ENCODE data around the gene EEIG1.

The EEIG1 gene

DNA sequence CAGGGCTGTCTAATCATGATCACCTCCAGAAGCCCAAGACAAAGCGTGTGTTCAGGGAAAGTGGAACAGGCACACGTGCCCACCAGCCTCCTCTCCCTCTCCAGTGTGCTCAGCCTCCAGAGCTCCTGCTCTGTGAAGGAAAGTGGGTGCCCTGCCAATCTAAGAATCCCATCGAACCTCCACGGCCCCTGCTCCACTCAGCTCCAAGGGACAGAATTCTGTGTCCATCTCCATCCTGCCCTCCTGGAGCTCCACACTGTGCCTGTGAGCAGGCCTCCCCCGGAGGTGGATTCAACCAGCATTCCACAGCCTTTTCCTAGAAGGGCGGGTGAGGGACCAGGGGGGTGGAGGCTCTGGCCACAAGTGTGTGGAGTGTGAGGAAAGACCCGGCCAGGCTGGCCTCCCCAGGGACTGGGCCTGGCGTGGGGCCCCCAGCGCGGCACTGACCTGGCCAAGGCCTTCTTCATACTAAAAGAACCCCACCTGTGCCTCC, 6.0 kb downstream of the EEIG1 start:
- H3K4me3 ChIP-seq (ENCODE audit: low read depth, low read length) = no peak overlapping the region
- no peaks in the 10 kb centered on the region for H3K36me3 ChIP-seq
- H3K9me3 ChIP-seq = no peaks in the 10 kb centered on the region
- peak; percentile 12 for DNase-seq
- H3K4me1 ChIP-seq = peaks cover 53% of the 10 kb centered on the region
- no peaks in the 10 kb centered on the region for H3K27me3 ChIP-seq
- TF ChIP-seq CTCF (IDR thresholded peaks at IDR 0.05; ENCODE audit: low read depth, low read length) = no peak

GRCh38 chr9:127974001-127974768, 6.6 kb downstream of the EEIG1 start:
- H3K4me3 ChIP-seq (ENCODE audit: low read depth, low read length) = no peak overlapping the region
- TF ChIP-seq CTCF (IDR thresholded peaks at IDR 0.05; ENCODE audit: low read depth, low read length) = no peak
- peaks cover 56% of the 10 kb centered on the region for H3K4me1 ChIP-seq
- DNase-seq = peak; percentile 19
- H3K27me3 ChIP-seq = no peaks in the 10 kb centered on the region
- H3K36me3 ChIP-seq = no peaks in the 10 kb centered on the region
- no peaks in the 10 kb centered on the region for H3K9me3 ChIP-seq

DNA sequence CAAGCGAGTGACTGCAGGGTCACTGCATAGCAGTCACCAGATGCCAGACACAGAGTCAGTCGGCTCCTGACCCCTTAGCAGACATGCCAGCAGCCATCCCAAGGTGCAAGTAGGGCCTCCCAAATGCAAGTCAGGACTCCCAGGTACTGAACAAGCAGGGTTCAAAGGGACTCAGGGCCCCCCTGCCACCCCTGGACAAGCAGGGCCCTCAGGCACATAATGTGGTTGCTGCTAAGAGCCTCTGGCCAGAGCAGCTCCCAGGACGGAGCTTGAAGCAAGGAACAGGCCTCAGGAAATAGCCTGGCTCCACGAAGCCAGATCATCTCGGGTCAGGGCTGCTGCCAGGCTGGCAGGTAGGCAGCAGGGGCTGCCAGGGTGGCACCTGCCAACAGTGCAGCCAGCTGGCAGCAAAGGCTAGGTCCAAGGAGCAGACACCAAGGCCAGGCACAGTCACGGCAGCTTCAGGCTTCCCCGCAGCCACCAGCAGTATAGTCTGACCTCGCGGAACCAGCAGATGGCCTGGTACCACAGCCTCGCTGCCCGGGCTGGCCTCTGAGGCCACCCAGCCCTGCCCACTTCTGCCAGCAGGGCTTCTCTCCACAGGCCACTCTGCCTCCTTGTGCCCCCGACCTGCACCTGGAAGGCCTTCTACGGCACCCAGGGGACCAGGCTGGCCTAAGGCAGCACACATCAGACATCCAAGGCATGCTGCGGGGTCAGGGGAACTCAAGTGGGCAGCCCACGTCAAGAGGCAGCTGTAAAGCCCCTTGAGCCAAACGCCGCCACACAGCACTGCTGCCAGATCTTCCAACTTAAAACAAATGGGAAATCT, 7.4 kb downstream of the EEIG1 start:
- Histone ChIP-seq H3K4me1 (peaks cover 64% of the 10 kb centered on the region), H3K27me3 (no peaks in the 10 kb centered on the region), H3K36me3 (no peaks in the 10 kb centered on the region), H3K4me3 (ENCODE audit: low read depth, low read length) (no peak overlapping the region), H3K9me3 (no peaks in the 10 kb centered on the region)
- DNase-seq = peak; percentile 39
- TF ChIP-seq CTCF (IDR thresholded peaks at IDR 0.05; ENCODE audit: low read depth, low read length) = no peak

DNA sequence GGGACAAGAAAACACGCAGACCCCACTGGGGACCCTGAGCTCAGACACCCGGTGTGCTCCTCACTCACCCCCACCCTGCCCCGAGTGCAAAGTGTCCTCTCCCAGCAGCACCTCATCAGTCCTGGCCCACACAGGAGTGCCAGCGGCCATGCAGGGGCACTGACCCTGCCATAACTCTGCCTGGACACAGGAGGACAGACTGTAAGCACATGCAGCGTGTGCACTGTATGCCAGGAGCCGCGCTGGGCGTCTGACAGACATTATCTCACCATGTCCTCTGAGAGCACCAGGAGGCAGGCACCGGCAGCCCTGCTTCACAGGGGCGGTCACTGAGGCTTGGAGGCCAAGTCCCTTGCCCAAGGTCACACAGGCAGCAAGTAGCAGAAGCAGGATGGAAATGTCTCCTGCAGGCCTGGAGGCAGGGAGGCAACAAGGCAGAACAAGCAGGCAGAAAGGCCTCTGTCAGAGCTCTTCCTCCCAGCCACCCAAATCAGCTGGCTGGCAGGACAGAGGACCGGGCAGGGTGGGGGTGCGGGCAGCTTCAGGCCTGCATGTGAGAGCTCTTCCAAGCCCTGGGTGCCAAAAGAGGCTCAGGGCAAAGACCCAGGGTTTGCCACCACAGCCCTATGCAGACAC, 8.4 kb downstream of the EEIG1 start:
- H3K4me3 ChIP-seq (ENCODE audit: low read depth, low read length) = peak overlapping the region; percentile 4; the same call in 1 of the 2 replicates
- no peaks in the 10 kb centered on the region for H3K27me3 ChIP-seq
- peak; percentile 76 for DNase-seq
- H3K9me3 ChIP-seq = no peaks in the 10 kb centered on the region
- peak; percentile 12; the same call in 1 of the 2 replicates for TF ChIP-seq CTCF (IDR thresholded peaks at IDR 0.05; ENCODE audit: low read depth, low read length)
- no peaks in the 10 kb centered on the region for H3K36me3 ChIP-seq
- peaks cover 65% of the 10 kb centered on the region for H3K4me1 ChIP-seq

DNA sequence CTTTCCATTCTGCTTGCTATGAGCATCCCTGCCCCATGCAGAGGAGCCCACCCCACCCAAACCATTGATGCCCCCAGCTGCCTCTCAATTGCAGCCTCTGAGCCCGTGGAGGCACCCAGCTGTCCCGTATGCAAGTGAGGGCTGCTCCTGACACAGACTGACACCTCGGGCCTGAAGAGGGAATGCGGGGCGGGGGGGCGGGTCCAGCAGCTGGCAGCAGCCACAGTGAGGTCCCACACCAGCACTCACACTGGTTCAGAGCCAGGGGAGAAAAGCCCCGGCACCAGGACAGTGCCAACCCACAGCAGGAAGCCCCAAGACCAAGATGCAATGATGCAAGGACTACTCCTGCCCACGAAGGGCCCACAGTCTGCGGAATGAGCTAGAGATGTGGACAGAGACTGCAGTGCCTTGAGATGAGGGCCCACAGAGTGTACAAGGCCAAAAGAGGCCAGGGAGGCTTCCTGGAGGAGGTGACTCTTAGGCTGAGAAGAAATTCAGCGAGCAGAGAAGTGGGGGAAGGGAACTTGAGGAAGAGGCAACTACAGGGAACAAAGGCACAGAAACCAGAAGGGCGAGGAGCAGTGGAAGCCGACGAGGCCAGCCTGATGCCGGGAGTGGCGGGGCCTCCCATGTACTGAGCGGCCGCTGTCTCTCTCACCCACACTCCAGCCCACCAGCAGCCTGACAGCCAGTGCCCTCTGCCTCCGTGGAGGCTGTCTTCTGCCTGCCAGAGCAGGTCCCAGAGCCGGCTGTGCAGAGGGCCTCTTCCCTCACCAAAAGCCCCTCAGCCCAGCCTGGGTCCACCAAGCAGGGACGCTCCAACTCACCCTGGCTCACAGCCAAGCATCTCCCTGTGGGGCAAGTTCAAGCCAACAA, 9.2 kb downstream of the EEIG1 start:
- Histone ChIP-seq H3K4me3 (ENCODE audit: low read depth, low read length) (peak overlapping the region; percentile 4; the same call in 1 of the 2 replicates), H3K9me3 (no peaks in the 10 kb centered on the region), H3K36me3 (no peaks in the 10 kb centered on the region), H3K4me1 (peaks cover 72% of the 10 kb centered on the region), H3K27me3 (no peaks in the 10 kb centered on the region)
- DNase-seq = peak; percentile 57
- no peak for TF ChIP-seq CTCF (IDR thresholded peaks at IDR 0.05; ENCODE audit: low read depth, low read length)
